GM18861 (cell line): Measurements from ENCODE around the gene C19orf85.
"Not testable (repeated sequence)": the region's sequence is repeated elsewhere in the genome, so short reads cannot be mapped to it uniquely, and the experiment has no call there.

Experiments
- ATAC-seq: cut with Tn5 transposase; IDR thresholded peaks from one replicate; pipeline ENCODE4 v1.9.1; 2021; ENCODE audit not compliant: unreplicated experiment

C19orf85 gene

GRCh38 chr19:55459950-55460657 lies 4.4 kb downstream of the C19orf85 start:
- ATAC-seq: no peak

- no peak for ATAC-seq
Observed at GRCh38 chr19:55459551-55459949, 5.0 kb downstream of the C19orf85 start.

GRCh38 chr19:55457683-55458457 lies 6.7 kb downstream of the C19orf85 start:
- ATAC-seq: no peak

GRCh38 chr19:55456347-55456746 lies 8.2 kb downstream of the C19orf85 start:
- no peak for ATAC-seq

GRCh38 chr19:55455576-55456235 lies 8.8 kb downstream of the C19orf85 start:
- ATAC-seq: no peak

GRCh38 chr19:55454787-55455243 lies 9.7 kb downstream of the C19orf85 start:
- no peak for ATAC-seq

- no peak for ATAC-seq
Observed at GRCh38 chr19:55453511-55454260, 10.9 kb downstream of the C19orf85 start.

GRCh38 chr19:55452749-55453346 lies 11.7 kb downstream of the C19orf85 start:
- ATAC-seq: no peak

GRCh38 chr19:55451965-55452748 lies 12.4 kb downstream of the C19orf85 start:
- no peak for ATAC-seq

GRCh38 chr19:55451163-55451964 lies 13.2 kb downstream of the C19orf85 start:
- no peak for ATAC-seq

GRCh38 chr19:55449469-55449868 lies 15.1 kb downstream of the C19orf85 start:
- no peak for ATAC-seq

- not testable (repeated sequence) for ATAC-seq
Observed at GRCh38 chr19:55448175-55448490, 16.4 kb downstream of the C19orf85 start.

- no peak for ATAC-seq
Observed at GRCh38 chr19:55447421-55448174, 17.0 kb downstream of the C19orf85 start.

GRCh38 chr19:55446060-55446459 lies 18.5 kb downstream of the C19orf85 start:
- ATAC-seq: no peak

GRCh38 chr19:55444646-55445045 lies 19.9 kb downstream of the C19orf85 start:
- no peak for ATAC-seq

GRCh38 chr19:55443824-55444480 lies 20.6 kb downstream of the C19orf85 start:
- ATAC-seq: no peak

GRCh38 chr19:55443045-55443823 lies 21.3 kb downstream of the C19orf85 start, which contains the start of gene SHISA7:
TSS of gene SHISA7 (minus strand) at chr19:55443300. CDS start at chr19:55442863, 437 bp downstream.
- ATAC-seq: no peak
